Neural crest cell (in vitro differentiated cells): ENCODE results near the gene PPP2R1B. TPM values are rescaled to one million over a fixed set of nuclear protein-coding genes. Genes with fewer than 3 reads are reported as not detected.

Experiments
- DNase-seq: peaks from one replicate; pipeline ENCODE4 v3.0.0; 2021; ENCODE audit warnings: low read depth, mixed read lengths, low spot score
- H3K27ac Mint-ChIP-seq: one replicate; pipeline ENCODE4 v1.8.0; 2021; ENCODE audit warnings: mild to moderate bottlenecking, mixed read lengths; ENCODE audit not compliant: unreplicated experiment
- H3K27me3 Mint-ChIP-seq: 2 replicates; pipeline ENCODE4 v1.8.0; 2021; ENCODE audit warnings: low read depth, mild to moderate bottlenecking, mixed read lengths
- H3K36me3 Mint-ChIP-seq: 2 replicates; pipeline ENCODE4 v1.8.0; 2021; ENCODE audit warnings: low read depth, mild to moderate bottlenecking, mixed read lengths
- H3K4me1 Mint-ChIP-seq: 2 replicates; pipeline ENCODE4 v1.8.0; 2021; ENCODE audit warnings: mixed read lengths
- H3K4me3 Mint-ChIP-seq: one replicate; pipeline ENCODE4 v1.8.0; 2021; ENCODE audit warnings: mild to moderate bottlenecking, mixed read lengths
- H3K9me3 Mint-ChIP-seq: 2 replicates; pipeline ENCODE4 v1.8.0; 2021; ENCODE audit warnings: mixed read lengths
- total RNA-seq: library from RNA; stranded (reverse); gene quantifications from 2 replicates; pipeline ENCODE4 v1.2.1, GENCODE V29; 2021
- TF ChIP-seq, protein P1 (sequence below): fragments of 200-600 bp; sonication (generic); conservative IDR thresholded peaks from 2 replicates; pipeline ENCODE4 v1.5.0; 2021; ENCODE audit warnings: antibody characterized with exemption, mild to moderate bottlenecking

The PPP2R1B gene
- total RNA-seq, 1 donor from 2014 or later = 80.4 TPM

DNA sequence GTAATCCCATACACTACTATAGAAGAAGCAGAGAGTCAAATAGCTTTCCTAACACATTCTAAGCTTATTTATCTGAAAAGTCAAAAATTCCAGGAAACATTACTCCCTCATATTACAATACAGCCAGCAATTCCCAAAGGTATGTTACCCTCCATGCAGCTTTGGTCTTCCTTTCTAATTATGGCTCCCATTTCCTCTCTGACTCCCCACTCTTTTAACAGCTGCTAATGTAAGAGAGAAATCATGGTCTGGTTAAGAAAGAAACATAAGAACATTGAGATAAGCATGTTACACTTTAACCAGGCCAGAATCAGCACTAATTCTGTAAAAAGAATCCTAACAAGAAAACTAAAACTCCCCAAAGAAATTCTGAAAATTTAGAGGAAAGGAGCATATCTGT, 6.8 kb downstream of the PPP2R1B start:
- Mint-ChIP-seq H3K36me3 (peaks cover 18% of the 10 kb centered on the region), H3K27ac (no peak overlapping the region), H3K4me1 (peaks cover 23% of the 10 kb centered on the region), H3K27me3 (no peaks in the 10 kb centered on the region), H3K4me3 (no peak overlapping the region), H3K9me3 (no peaks in the 10 kb centered on the region)
- DNase-seq = no peak
- TF ChIP-seq, protein P1, sequence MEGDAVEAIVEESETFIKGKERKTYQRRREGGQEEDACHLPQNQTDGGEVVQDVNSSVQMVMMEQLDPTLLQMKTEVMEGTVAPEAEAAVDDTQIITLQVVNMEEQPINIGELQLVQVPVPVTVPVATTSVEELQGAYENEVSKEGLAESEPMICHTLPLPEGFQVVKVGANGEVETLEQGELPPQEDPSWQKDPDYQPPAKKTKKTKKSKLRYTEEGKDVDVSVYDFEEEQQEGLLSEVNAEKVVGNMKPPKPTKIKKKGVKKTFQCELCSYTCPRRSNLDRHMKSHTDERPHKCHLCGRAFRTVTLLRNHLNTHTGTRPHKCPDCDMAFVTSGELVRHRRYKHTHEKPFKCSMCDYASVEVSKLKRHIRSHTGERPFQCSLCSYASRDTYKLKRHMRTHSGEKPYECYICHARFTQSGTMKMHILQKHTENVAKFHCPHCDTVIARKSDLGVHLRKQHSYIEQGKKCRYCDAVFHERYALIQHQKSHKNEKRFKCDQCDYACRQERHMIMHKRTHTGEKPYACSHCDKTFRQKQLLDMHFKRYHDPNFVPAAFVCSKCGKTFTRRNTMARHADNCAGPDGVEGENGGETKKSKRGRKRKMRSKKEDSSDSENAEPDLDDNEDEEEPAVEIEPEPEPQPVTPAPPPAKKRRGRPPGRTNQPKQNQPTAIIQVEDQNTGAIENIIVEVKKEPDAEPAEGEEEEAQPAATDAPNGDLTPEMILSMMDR = no peak

DNA sequence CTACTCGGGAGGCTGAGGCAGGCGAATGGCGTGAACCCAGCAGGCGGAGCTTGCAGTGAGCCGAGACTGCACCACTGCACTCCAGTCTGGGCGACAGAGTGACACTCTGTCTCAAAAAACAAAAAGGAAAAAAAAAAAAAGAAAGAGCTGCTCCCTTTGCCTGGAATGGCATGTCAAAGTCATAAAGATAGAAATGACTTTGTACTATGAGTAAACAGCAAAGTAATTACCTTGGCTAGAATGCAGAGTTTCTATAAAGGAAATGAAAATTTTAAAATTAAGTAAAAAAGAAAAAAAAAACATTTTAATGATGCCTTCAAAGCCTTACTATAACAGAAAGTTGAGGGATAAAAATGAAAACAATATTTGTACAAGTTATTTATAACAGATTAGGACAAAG, 10.1 kb downstream of the PPP2R1B start:
- TF ChIP-seq, protein P1 = no peak
- Mint-ChIP-seq H3K27me3 (no peaks in the 10 kb centered on the region), H3K27ac (no peak overlapping the region), H3K36me3 (peaks cover 22% of the 10 kb centered on the region), H3K9me3 (no peaks in the 10 kb centered on the region), H3K4me3 (no peak overlapping the region), H3K4me1 (no peaks in the 10 kb centered on the region)
- no peak for DNase-seq

DNA sequence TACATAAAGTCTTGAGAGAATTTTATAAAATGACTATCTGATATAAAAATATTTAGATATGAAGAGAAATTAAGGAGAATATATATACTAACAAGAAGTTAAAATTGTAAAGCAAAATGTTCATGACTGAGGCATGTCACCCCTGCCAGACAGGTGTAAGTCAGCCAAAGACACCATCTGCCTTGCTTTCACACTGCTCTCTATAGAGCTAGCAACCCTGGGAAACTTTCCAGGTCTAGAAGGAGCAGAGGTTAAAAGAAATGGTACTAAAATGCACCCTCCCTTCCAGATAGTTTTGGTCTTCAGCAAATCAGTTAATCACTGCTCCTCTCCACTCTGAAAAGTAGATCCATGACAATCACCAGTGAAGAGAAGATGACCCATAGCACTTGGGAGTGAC, 16.5 kb downstream of the PPP2R1B start:
- no peak for DNase-seq
- no peaks in the 10 kb centered on the region for H3K4me1 Mint-ChIP-seq
- TF ChIP-seq, protein P1 = no peak
- H3K27me3 Mint-ChIP-seq = no peaks in the 10 kb centered on the region
- H3K27ac Mint-ChIP-seq = no peak overlapping the region
- no peak overlapping the region for H3K4me3 Mint-ChIP-seq
- H3K36me3 Mint-ChIP-seq = peaks cover 29% of the 10 kb centered on the region
- no peaks in the 10 kb centered on the region for H3K9me3 Mint-ChIP-seq

DNA sequence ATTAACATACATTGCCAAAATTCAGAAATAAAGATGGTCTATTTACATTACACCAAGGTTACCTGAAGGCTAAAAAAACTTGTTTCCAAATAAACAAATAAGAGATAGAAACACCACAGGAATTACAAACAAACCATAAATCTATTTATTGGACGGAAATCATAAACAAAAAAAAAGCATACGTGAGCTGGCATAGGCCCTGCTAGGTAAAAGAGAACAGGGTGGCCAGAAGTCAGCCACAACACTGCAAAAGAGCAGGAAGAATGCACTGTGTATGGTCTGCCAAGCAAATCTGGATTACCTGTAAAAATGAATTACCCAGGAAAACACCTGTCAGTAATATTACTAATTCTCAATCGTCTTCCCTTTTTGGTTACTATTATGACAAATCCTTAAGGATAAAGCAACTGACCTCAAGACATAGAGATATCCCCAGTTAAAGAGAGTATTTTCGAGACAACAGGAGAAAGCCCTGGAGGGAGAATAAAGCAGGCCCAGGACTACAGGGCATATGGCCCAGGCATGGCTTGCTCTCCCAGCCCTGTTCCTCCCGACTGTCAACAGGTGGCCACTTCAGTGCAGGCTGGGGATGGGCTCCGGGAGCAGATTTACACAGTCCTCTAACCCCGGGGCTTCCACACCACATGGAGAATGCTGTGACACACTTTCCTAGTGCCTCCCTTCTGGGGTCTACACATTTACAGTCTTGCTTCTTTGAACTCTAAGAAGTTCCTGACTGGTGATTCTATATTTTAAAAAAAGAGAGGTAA, 18.0 kb downstream of the PPP2R1B start:
- no peak overlapping the region for H3K27ac Mint-ChIP-seq
- no peak overlapping the region for H3K4me3 Mint-ChIP-seq
- TF ChIP-seq, protein P1 = no peak
- H3K4me1 Mint-ChIP-seq = no peaks in the 10 kb centered on the region
- DNase-seq = no peak
- no peaks in the 10 kb centered on the region for H3K9me3 Mint-ChIP-seq
- no peaks in the 10 kb centered on the region for H3K27me3 Mint-ChIP-seq
- H3K36me3 Mint-ChIP-seq = peaks cover 34% of the 10 kb centered on the region

DNA sequence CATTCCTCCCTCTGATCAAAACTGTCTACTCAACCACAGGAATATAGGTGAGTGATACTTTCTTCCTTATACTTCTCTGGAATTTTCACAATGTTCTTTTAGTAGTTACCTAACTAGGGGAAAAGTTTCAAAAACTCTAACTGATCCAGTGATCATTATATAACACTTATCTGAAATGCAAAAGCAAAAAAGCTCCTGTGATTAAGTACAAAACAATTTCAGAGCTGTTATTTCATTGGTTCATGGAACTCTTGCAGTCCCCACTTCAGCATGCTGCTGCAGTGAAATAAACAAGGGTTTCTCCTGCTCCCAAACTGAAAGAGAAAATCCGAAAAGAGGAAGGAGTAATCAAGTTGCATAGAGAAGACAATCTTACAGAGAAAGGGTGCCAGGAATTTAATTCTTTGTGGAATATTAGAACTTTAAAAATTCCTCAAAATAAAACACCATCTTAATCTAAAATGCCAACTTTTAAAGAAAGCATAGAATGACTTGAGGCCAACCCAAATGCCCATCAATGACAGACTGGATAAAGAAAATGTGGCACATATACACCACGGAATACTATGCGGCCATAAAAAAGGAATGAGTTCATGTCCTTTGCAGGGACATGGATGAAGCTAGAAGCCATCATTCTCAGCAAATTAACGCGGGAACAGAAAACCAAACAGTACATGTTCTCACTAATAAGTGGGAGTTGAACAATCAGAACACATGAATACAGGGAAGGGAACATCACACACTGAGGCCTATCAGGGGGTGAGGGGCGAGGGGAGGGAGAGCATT, 20.3 kb downstream of the PPP2R1B start:
- Mint-ChIP-seq H3K27ac (no peak overlapping the region), H3K4me3 (no peak overlapping the region), H3K27me3 (no peaks in the 10 kb centered on the region), H3K4me1 (no peaks in the 10 kb centered on the region), H3K9me3 (no peaks in the 10 kb centered on the region), H3K36me3 (peaks cover 38% of the 10 kb centered on the region)
- no peak for DNase-seq
- TF ChIP-seq, protein P1 = no peak
